GM19438 (cell line): ENCODE results near the gene POLR1C.
"Not testable (repeated sequence)": the region's sequence is repeated elsewhere in the genome, so short reads cannot be mapped to it uniquely, and the experiment has no call there.

ENCODE experiments used
- ATAC-seq: cut with Tn5 transposase; IDR thresholded peaks from one replicate; pipeline ENCODE4 v1.9.1; 2021; ENCODE audit warnings: low read depth; ENCODE audit not compliant: unreplicated experiment

Gene POLR1C

DNA sequence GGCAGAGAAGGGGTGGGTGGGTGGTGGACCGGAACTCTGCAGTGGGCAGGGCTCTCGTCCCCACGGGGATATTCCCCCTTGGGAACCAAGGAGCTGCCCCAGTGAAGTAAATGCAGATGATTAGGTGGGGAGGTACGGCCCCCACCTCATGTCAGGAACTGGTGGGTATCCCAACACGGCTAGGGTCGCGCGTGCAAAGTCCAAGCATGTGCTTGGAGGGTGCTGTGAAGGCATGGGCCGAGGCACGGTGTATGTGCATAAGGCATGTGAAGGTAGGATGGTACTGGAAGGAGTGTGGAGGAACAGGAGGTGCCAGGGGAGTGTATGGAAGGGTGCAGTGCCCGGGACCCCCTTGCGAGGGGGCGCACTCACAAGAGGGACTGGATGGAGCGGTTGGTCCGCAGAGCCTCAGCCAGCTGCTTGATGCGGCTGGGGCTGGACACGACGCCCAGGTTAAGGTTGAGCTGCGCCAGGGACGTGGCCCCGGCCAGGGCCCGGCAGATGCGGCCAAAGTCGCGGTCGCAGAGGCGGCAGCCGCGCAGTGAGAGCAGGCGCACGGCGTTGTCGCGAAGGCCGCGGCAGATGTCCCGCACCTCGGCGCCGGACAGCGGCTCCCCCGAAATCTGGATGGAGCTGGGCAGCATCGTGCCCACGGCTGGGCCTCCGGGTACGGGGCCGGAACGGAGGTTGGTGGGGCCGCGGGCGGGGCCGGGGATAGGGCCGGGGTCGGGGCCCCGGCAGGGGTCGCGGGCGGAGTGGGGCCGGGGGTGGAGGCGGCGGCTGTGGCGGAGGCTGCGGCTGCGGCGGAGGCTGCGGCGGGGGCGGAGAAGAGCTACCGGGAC is 7.5 kb upstream of the POLR1C start:
- ATAC-seq, result no peak

DNA sequence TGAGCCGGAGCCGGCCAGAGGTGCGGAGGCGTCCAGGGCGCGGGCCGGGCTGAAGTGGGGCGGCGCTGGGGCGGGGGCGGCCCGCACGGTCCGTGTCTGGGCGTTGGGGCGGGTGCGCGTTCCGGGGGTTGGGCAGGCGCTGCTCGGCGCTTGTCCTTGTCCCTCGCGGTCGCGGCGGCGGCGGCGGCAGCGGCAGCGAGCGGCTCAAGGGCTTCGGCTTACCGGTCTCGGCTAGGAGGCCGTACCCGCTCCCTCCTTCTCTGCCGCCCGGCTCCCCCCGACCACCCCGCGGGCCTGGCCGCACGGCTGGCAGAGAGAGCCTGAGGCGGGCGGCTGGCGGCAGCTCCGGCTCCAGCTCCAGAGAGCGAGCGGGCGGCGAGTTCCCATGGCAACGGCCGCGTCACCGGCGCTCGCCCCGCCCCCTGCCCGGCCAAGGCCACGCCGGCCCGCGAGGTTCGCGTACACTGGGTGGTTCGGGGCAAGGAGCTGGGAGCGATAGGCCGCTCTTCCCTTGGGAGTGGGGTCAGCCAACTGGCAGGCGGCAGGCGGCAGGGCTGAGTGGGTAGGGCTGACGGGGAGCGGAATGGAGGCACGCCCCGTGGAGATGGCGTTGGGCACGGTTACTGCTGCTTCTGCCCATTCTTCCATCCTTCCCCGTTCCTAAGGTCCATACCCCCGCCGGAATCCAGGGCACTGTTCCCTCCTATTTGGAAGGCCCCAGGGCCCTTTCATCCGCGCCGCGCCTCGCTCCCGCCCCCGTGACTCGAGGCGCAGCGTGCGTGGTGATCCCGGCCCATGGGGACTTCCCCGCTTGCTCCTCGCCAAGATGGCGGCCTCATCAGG is 6.7 kb upstream of the POLR1C start, which contains the start of gene LRRC73:
LRRC73 (minus strand) TSS at position 363 of the 843 bp plus-strand sequence. CDS start 561 bp downstream, outside the sequence.
- ATAC-seq, result peak; percentile 62

DNA sequence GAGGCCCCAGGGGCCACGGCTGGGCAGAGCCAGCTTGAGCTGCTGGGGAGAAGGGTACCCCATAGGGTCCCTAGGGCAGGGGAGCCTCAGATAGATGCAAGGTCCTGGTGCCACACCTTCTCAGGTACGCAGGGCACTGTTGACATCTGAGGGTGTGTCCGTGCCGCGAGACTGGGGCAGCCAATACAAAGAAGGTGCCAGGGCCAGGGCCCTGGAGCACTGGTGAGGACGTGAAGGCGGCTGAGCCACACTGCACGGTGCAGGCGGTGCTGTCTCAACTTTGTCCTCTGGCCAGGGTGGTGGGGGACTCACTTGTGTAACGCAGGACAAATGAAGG is 6.1 kb upstream of the POLR1C start:
- ATAC-seq, result no peak

DNA sequence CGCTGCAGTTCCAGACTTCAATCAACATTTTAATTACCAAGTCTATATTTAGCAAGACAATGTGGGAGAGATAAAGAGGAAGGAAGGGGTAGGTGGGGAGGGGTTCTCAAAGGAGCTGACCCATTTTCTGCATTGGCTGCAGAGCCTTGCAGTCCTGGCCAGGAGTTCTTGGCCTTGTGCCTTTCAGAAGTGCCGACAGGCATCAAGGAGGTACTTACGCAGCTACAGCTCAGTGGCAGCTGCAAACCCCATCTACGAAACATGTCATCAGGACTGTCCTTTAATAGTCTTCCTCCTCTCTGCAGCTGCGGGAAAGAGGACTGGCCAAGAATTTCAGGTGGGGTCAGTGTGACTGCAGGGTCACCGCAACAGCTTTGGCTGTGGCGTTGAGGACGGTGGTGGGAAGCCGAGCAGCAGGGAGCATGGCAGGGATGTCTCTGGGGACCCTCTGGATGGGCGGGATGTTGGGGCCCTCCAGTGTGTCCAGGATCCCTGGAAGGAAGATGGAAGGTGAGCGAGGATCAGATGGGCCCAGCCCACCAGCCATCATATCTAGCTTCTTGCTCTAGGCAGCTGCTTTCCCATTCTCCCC is 5.0 kb upstream of the POLR1C start:
- ATAC-seq, result no peak

DNA sequence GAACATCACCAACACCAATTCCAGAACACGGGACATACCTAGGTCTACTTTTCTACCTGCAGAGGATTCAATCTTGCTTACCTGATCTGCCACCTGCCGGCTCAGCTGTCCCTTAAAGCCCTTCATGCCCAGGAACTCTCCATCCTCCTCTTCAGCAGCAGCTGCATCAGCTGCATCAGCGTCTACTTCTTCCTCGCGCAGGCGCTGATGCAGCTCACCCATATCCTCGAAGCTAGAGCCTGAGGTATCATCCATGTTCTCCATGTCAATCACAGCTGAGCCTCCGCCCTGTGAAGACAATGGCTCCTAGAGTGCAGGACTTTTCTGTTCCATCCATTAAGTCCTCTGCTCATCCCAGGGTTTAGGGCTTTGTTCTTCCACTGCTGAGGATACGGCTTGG is 1.1 kb upstream of the POLR1C start:
- ATAC-seq, result no peak

DNA sequence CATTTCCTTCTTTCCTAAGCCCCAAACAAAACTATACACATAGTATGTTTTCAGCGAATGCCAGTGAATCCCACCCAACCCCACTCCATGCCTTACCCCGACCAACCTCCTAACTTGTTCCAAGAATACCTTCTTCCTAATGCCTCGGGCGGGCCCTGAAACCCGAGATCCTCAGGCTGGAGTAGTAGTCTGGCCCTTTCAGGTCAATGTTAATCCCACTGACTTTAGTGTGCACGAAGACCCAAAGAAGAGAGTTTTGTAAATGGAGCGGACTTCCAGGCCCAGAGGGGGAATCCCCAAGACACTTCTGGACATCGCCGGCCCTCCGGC is 557 bp upstream of the POLR1C start:
- ATAC-seq, result no peak

DNA sequence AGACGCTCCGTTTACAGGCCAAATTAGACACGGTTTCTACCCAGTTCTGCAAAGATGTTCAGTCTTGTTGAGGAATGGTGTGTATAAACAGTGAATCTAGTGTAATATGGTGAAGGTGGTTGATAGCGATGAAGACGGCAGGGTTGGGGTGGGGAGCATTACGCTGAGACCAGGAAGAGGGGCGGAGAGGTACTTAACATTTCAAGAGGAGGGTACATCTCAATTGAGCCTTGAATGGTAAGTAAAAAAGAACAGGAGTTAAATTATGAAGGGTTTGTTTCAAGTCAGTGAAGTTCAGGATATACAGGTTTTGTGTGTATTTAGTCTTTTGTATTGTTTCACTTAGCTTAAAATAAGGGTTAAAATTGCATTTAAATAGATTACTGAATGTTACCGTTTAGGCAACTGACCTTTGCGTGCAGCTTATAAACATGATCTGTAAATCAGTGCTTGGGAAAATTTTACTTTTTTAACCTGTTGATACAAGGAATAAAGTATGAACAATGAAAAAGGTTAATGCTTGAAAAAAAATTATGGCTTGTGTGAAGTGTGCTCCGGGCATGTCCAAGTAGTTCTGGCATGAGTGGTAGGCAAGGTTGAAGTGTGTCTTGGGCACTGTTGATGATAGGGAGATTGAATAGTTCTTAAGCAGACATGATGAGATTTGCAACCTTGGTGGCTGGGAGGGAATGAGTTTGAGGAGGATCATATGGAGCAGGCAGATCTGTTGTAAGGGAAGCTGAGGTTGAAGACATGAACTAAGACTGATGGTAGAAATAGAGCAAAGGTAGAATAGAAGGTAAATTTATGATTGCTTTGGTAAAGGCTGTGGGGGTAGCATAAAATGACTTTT is 842 bp downstream of the POLR1C start:
- ATAC-seq, result peak; percentile 4

DNA sequence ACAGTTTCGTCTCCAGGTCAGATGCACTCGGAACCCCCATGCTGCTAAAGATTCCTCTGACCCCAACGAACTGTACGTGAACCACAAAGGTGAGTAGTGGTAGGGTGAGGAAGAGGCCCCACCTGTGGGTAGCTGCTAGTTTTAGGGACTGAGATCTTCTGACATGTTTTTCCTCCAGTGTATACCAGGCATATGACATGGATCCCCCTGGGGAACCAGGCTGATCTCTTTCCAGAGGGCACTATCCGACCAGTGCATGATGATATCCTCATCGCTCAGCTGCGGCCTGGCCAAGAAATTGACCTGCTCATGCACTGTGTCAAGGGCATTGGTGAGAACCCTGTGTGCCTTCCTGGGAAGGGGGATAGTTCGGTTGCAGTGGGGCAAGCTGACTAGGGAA is 3.2 kb downstream of the POLR1C start:
- ATAC-seq, result no peak

DNA sequence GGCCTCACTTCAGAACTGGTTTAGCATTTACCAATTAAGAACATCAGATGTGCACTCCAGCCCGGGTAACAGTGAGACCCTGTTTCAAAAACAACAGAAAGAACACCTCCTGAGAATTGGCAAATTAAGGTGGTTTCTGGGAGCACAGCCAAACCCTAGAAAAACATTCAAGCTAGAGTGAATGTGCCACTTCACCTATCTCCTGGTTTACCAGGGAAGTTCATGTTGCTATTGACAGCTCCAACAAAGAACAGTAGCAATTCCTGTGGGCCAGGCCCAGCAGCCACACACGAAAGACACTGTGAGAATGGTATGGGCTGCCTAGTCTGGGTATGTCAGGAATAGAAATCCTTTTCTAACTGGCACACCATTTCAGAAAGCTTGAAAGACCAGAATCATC is 4.9 kb downstream of the POLR1C start:
- ATAC-seq, result no peak

DNA sequence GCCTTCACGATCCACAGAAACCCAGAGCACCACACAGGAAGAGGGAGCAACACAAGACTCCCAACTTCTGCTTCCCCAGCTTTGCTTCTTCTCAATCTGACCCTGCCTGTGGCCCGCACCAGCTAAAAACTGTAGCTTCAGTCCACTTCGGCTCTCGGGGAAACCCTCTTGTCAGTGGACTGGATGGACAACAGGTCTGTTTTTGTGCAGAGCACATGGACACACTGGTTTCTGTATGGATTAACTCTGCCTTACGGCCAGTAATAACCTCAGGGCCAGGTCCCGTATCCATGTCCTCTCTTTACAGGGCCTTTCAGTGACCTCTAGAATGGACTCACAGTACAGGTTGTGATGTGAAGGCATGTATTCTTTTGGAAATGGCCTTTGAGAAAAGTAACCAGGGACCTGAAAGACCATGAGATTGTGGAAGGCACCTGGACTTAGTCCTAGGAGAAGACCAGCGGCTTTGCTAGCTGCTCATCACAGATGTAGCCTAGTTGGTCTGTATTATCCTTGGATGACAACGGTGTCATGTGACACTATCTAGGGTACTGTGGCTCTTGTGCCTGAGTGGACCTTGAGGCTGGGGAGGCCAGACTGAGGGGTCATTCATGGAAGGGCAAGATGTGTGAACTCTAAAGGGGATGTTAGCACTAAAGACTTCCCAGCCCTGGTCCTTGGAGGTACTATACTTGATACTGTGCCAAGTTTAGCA is 5.8 kb downstream of the POLR1C start:
- ATAC-seq, result no peak

DNA sequence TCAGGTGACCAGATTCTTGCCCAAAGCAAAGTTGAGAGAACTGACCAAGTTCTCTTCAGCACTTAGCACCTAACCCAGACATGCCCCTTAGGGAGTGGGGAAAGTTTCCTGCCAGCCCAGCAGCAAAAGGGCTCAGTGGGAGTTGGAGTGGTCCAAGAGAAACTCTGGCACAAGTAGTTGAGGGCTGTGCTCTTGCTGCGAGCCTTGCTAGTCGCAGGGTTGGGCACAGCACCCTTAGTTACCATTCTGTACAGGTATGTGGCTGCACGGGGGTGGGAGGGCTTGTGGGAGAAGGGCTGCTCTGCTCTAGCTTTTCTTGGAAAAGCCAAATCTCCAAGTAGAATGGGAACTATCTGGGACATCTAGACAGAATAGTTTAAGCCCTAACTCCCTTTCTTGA is 6.4 kb downstream of the POLR1C start:
- ATAC-seq, result no peak

DNA sequence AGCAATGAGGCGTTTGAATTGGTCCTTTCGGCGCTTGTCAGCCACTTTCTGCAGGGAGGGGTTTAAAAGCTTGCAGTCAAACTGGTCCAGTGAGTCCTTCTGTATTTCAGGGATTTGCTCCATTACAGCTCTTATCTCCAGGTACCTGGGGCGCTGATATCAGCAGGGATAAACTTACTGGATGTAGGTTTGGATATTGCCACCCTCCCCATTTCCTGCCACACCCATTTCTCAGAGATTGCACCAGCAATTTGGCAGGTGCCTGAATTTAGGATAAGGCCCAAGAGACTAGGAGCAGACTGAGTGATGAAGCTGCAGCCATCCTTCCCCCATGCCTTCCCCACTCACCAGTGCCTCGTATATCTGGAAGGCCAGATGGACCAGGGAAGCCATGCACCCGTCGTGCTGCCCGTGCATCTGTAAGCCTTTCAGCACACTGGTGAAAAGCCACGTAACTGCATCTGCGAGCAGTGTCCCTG is 7.6 kb downstream of the POLR1C start:
- ATAC-seq, result no peak

DNA sequence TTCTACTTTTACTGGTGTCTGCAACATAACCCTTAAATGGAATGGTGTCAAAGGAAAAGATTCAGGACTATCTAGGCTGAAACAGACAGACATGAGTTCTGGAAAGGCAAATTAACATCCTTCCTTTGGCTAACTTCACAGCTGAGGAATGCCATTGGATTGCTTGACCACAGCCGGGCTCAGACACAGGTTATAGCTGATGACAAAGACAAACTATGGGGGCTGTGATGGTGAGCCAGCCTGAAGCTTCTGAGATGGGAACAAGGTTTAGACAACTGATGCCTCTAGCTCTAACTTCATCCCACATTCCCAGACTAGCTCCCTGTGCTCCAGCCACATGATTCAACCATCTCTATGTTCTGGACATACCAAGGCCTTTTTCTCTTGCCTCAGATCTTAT is 15.3 kb downstream of the POLR1C start:
- ATAC-seq, result no peak

DNA sequence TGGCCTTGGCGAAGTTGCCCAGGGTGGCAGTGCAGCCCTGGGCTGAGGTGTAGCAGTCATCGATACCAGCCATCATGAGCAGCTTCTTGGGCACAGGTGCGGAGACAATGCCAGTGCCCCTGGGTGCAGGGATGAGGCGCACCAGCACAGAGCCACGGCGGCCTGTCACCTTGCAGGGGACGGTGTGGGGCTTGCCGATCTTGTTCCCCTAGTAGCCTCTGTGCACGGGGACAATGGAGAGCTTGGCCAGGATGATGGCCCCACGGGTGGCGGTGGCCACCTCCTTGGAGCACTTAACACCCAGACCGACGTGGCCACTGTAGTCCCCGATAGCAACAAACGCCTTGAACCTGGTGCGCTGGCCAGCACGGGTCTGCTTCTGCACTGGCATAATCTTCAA is 22.1 kb downstream of the POLR1C start:
- not testable (repeated sequence) for ATAC-seq

DNA sequence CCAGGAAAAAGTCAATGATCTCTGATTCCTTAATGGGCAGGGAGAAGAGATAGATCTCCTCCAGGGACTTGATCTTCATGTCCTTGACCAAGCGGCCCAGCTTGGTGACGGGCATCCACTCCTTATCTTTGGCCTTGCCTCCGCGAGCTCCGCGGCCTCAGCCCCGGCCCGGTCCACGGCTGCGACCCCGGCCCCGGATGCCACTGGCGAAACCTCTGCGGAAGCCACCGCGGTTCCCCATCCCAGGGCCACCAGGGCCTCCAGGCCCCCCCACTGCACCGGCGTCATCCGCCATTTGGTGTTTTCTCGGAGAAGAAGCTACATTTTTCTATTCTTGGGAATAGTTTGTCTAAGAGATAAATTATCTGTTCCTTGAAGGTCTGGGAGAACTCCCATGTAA is 22.5 kb downstream of the POLR1C start:
- not testable (repeated sequence) for ATAC-seq

DNA sequence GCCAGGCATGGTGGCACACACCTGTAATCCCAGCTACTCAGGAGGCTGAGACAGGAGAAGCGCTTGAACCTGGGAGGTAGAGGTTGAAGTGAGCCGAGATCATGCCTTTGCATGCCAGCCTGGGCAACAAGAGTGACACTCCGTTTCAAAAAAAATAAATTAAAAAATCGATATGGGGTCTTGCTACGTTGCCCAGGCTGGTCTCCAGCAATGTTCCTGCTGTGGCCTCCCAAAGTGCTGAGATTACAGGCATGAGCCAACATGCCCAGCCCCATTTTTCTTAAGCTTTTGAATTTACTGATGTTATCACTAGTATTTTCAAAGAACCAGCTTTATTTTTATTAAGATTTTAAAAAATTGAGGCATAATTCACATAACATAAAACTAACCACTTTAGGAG is 23.6 kb downstream of the POLR1C start:
- ATAC-seq, result no peak

DNA sequence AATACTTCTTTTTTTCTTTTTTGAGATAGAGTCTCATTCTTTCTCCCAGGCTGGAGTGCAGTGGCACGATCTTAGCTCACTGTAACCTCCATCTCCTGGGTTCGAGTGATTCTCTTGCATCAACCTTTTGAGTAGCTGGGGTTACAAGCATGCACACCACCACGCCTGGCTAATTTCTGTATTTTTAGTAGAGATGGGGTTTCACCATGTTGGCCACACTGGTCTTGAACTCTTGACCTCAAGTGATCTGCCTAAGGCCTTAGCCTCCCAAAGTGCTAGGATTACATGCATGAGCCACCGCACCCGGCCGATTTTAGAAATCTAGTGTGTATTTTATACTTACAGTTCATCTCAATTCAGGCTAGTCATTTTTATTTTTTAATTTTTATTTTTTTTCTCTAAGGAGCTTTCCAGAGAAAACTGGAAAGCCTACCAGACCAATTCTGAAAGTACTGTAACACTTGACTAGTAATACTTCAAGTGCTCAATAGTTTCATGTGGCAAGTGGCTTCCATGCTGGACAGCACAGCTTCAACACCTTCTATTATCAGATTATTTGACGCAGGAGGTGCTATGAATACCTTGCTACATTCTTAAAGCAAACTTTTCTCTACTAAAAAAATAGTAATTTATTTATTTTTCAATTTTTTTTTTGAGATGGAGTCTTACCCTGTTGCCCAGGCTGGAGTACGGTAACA is 25.0 kb downstream of the POLR1C start:
- no peak for ATAC-seq

DNA sequence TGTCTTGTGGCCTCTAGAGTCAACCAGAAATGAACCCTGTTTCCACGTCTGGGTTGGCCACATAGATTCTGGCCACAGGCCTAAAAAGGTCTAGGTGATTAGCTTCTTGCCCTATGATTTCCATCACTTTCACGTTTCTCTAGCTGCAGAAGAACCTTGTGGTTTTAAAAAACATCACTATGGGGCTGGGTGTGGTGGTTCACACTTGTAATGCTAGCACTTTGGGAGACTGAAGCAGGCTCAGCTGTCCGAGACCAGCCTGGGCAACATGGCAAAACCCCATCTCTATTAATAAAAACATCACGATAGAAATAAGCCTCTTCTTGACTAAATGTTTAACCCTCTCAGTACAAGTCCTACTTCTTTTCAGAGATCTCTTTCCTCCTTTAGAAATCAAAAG is 27.6 kb downstream of the POLR1C start:
- ATAC-seq, result no peak

DNA sequence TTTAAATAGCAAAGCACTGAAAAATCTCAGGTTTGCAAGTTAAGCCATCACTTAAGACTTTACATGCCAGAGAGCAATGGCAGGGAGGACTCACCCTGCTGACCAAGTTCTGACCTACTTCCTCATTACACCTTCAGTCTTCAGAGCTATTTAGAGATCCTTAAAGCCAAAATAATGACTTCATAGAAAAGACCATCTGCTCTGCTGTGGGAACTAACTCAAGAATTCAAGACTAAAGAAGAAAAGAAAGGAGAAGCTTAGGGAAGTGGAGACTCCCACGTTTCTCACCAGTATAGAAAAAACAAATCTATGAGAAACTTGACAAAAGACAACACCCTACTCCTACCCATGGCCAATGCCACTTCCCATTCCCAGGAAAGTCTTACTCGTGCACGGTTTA is 30.3 kb downstream of the POLR1C start:
- no peak for ATAC-seq
